Mesenchymal stem cell (in vitro differentiated cells and primary cell): Measurements from ENCODE around the gene FBXW4.

Experiments
- DNase-seq: peaks from one replicate; pipeline ENCODE4 v3.0.0-alpha.2; 2013
- H2AFZ ChIP-seq: one replicate; pipeline ENCODE4 v1.6.1; 2013; ENCODE audit warnings: low read depth, mild to moderate bottlenecking, control low read depth, inconsistent platforms, low read length, moderate library complexity
- H2AK5ac ChIP-seq: 2 replicates; pipeline ENCODE4 v1.6.1; 2013; ENCODE audit warnings: low read length, moderate library complexity, mild to moderate bottlenecking, inconsistent platforms; ENCODE audit not compliant: severe bottlenecking
- H2BK120ac ChIP-seq: one replicate; pipeline ENCODE4 v1.6.1; 2013; ENCODE audit warnings: low read depth, mild to moderate bottlenecking, inconsistent platforms, low read length, moderate library complexity
- H2BK12ac ChIP-seq, 2 experiments: one replicate each; pipeline ENCODE4 v1.6.1; 2013; ENCODE audit warnings: inconsistent platforms in 2 of 2, low read length in 2 of 2, mild to moderate bottlenecking in 2 of 2, moderate library complexity in 2 of 2, control low read depth in 1 of 2
- H2BK15ac ChIP-seq: one replicate; pipeline ENCODE4 v1.6.1; 2013; ENCODE audit warnings: mild to moderate bottlenecking, low read depth, inconsistent platforms; ENCODE audit not compliant: poor library complexity, severe bottlenecking
- H2BK5ac ChIP-seq: 2 replicates; pipeline ENCODE4 v1.6.1; 2013; ENCODE audit warnings: low read depth, mild to moderate bottlenecking, low read length, control low read depth, inconsistent platforms; ENCODE audit not compliant: poor library complexity, severe bottlenecking
- H3K14ac ChIP-seq, 2 experiments: one replicate each; pipeline ENCODE4 v1.6.1; 2013; ENCODE audit warnings: inconsistent platforms in 2 of 2, low read length in 2 of 2, control low read depth in 1 of 2, mild to moderate bottlenecking in 1 of 2, moderate library complexity in 1 of 2
- H3K18ac ChIP-seq, 2 experiments: one replicate each; pipeline ENCODE4 v1.6.1; 2013; ENCODE audit warnings: inconsistent platforms in 2 of 2, low read length in 2 of 2, control low read depth in 1 of 2, low read depth in 1 of 2, mild to moderate bottlenecking in 1 of 2
- H3K23ac ChIP-seq, 2 experiments: one replicate each; pipeline ENCODE4 v1.6.1; 2013; ENCODE audit warnings: inconsistent platforms in 2 of 2, low read length in 2 of 2, mild to moderate bottlenecking in 2 of 2, moderate library complexity in 2 of 2, control low read depth in 1 of 2
- H3K27ac ChIP-seq: 2 replicates; pipeline ENCODE4 v1.5.1; 2013; ENCODE audit warnings: mild to moderate bottlenecking, moderate library complexity, low read length, control low read depth, inconsistent platforms; ENCODE audit not compliant: poor library complexity, severe bottlenecking
- H3K27me3 ChIP-seq, 2 experiments: 2 replicates each; pipeline versions ENCODE4 v1.6.1 to v1.7.0; 2013; ENCODE audit warnings: low read length in 2 of 2, mild to moderate bottlenecking in 2 of 2, moderate library complexity in 2 of 2, control low read depth in 1 of 2, inconsistent platforms in 1 of 2; ENCODE audit not compliant: control insufficient read depth in 1 of 2, insufficient read depth in 1 of 2
- H3K36me3 ChIP-seq, 2 experiments: 2 replicates each; pipeline versions ENCODE4 v1.6.1 to v1.7.0; 2013; ENCODE audit warnings: low read length in 2 of 2, control low read depth in 1 of 2, inconsistent platforms in 1 of 2, low read depth in 1 of 2, mild to moderate bottlenecking in 1 of 2; ENCODE audit not compliant: insufficient read depth in 2 of 2, control insufficient read depth in 1 of 2
- H3K4ac ChIP-seq, 2 experiments: one replicate each; pipeline ENCODE4 v1.6.1; 2013; ENCODE audit warnings: inconsistent platforms in 2 of 2, low read length in 2 of 2, mild to moderate bottlenecking in 2 of 2, moderate library complexity in 2 of 2, control low read depth in 1 of 2, low read depth in 1 of 2
- H3K4me1 ChIP-seq: 2 replicates; pipeline ENCODE4 v1.6.1; 2013; ENCODE audit warnings: low read depth, low read length, control low read depth; ENCODE audit not compliant: control insufficient read depth, insufficient read depth
- H3K4me2 ChIP-seq: 2 replicates; pipeline ENCODE4 v1.6.1; 2013; ENCODE audit warnings: low read length, mild to moderate bottlenecking, inconsistent platforms; ENCODE audit not compliant: poor library complexity, severe bottlenecking
- H3K4me3 ChIP-seq, 2 experiments: 2 replicates each; pipeline versions ENCODE4 v1.5.1 to v1.7.0; 2013; ENCODE audit warnings: low read length in 2 of 2, mild to moderate bottlenecking in 2 of 2, control low read depth in 1 of 2, low read depth in 1 of 2; ENCODE audit not compliant: insufficient read depth in 1 of 2
- H3K79me1 ChIP-seq: replicated peaks from 2 replicates; pipeline ENCODE4 v1.6.1; 2013; ENCODE audit warnings: mild to moderate bottlenecking, control low read depth, low read length, inconsistent platforms; ENCODE audit not compliant: poor library complexity, severe bottlenecking
- H3K9ac ChIP-seq: 2 replicates; pipeline ENCODE4 v1.7.0; 2013; ENCODE audit warnings: mild to moderate bottlenecking, low read length, moderate library complexity
- H3K9me3 ChIP-seq: 2 replicates; pipeline ENCODE4 v1.7.0; 2013; ENCODE audit warnings: mild to moderate bottlenecking, low read length; ENCODE audit not compliant: control insufficient read depth
- H4K8ac ChIP-seq: one replicate; pipeline ENCODE4 v1.6.1; 2013; ENCODE audit warnings: inconsistent platforms, mild to moderate bottlenecking, low read length, moderate library complexity
- H4K91ac ChIP-seq: one replicate; pipeline ENCODE4 v1.6.1; 2013; ENCODE audit warnings: mild to moderate bottlenecking, low read length, inconsistent platforms
- WGBS: methylation state at CpG from one replicate; pipeline ENCODE4 v1.1.7; 2013; ENCODE audit warnings: mixed read lengths; 5-methylcytosine and 5-hydroxymethylcytosine counted together

The FBXW4 gene

GRCh38 chr10:101653536-101653935 lies 41.4 kb downstream of the FBXW4 start:
- no peak overlapping the region for H3K18ac ChIP-seq
- WGBS, result 98% methylated on average over 8 of the region's 8 CpGs
- H2AFZ ChIP-seq, result no peak overlapping the region

GRCh38 chr10:101651336-101651735 lies 43.6 kb downstream of the FBXW4 start:
- Histone ChIP-seq H3K14ac (no peak overlapping the region), H3K4me2 (no peak overlapping the region), H3K4ac (no peak overlapping the region), H3K18ac (no peak overlapping the region), H2BK120ac (no peak overlapping the region), H2AFZ (no peak overlapping the region), H4K91ac (no peak overlapping the region), H2AK5ac (no peak overlapping the region), H2BK5ac (no peak overlapping the region), H3K27me3 (no peaks in the 10 kb centered on the region), H3K23ac (no peak overlapping the region), H3K4me1 (no peaks in the 10 kb centered on the region), H2BK12ac (no peak overlapping the region), H3K27ac (no peak overlapping the region), H4K8ac (no peak overlapping the region), H3K9me3 (no peaks in the 10 kb centered on the region), H3K79me1 (peaks cover 21% of the 10 kb centered on the region), H2BK15ac (no peak overlapping the region), H3K9ac (no peak overlapping the region), H3K4me3 (no peak overlapping the region), H3K36me3 (peaks cover 35 to 50% of the 10 kb centered on the region in 2 experiments)
- WGBS, result 91% methylated on average over 5 of the region's 5 CpGs
- DNase-seq, result no peak

More at GRCh38 chr10:101653536-101653935, 41.4 kb downstream of the FBXW4 start:
- H3K4ac ChIP-seq, result no peak overlapping the region
- H2BK5ac ChIP-seq, result no peak overlapping the region
- no peak overlapping the region for H2AK5ac ChIP-seq
- no peaks in the 10 kb centered on the region for H3K4me1 ChIP-seq
- H3K9ac ChIP-seq, result no peak overlapping the region
- DNase-seq, result no peak
- no peak overlapping the region for H4K91ac ChIP-seq
- no peak overlapping the region for H2BK120ac ChIP-seq
- no peak overlapping the region for H2BK15ac ChIP-seq
- H3K79me1 ChIP-seq, result peaks cover 21% of the 10 kb centered on the region
- H4K8ac ChIP-seq, result no peak overlapping the region
- no peak overlapping the region for H3K27ac ChIP-seq
- H2BK12ac ChIP-seq, result no peak overlapping the region
- H3K14ac ChIP-seq, result no peak overlapping the region
- peaks cover 40 to 54% of the 10 kb centered on the region in 2 experiments for H3K36me3 ChIP-seq
- no peak overlapping the region for H3K4me3 ChIP-seq
- no peak overlapping the region for H3K4me2 ChIP-seq
- H3K27me3 ChIP-seq, result no peaks in the 10 kb centered on the region
- no peaks in the 10 kb centered on the region for H3K9me3 ChIP-seq
- no peak overlapping the region for H3K23ac ChIP-seq

GRCh38 chr10:101650863-101651262 lies 44.1 kb downstream of the FBXW4 start:
- H2BK5ac ChIP-seq, result no peak overlapping the region
- H2AK5ac ChIP-seq, result no peak overlapping the region
- no peak overlapping the region for H2BK12ac ChIP-seq
- H2BK120ac ChIP-seq, result no peak overlapping the region
- no peak overlapping the region for H3K27ac ChIP-seq
- H3K9me3 ChIP-seq, result no peaks in the 10 kb centered on the region
- no peak overlapping the region for H3K14ac ChIP-seq
- no peak overlapping the region for H3K4me2 ChIP-seq
- H2BK15ac ChIP-seq, result no peak overlapping the region
- H3K4ac ChIP-seq, result no peak overlapping the region
- no peak for DNase-seq
- no peak overlapping the region for H4K8ac ChIP-seq
- no peak overlapping the region for H3K23ac ChIP-seq
- no peak overlapping the region for H3K18ac ChIP-seq
- no peaks in the 10 kb centered on the region for H3K4me1 ChIP-seq
- H3K36me3 ChIP-seq, result peaks cover 33 to 47% of the 10 kb centered on the region in 2 experiments
- no peaks in the 10 kb centered on the region for H3K27me3 ChIP-seq
- peaks cover 21% of the 10 kb centered on the region for H3K79me1 ChIP-seq
- H3K4me3 ChIP-seq, result no peak overlapping the region
- no peak overlapping the region for H2AFZ ChIP-seq
- 94% methylated on average over 15 of the region's 15 CpGs for WGBS
- H3K9ac ChIP-seq, result no peak overlapping the region
- H4K91ac ChIP-seq, result no peak overlapping the region

- Histone ChIP-seq H3K18ac (no peak overlapping the region), H3K4ac (no peak overlapping the region), H3K4me3 (no peak overlapping the region), H2BK12ac (no peak overlapping the region), H3K79me1 (peaks cover 23% of the 10 kb centered on the region), H3K23ac (no peak overlapping the region), H2BK120ac (no peak overlapping the region), H3K4me2 (no peak overlapping the region), H3K36me3 (peaks cover 28 to 45% of the 10 kb centered on the region in 2 experiments), H2AFZ (no peak overlapping the region), H3K4me1 (no peaks in the 10 kb centered on the region), H2BK5ac (no peak overlapping the region), H2AK5ac (no peak overlapping the region), H3K27me3 (no peaks in the 10 kb centered on the region), H3K27ac (no peak overlapping the region), H4K91ac (no peak overlapping the region), H3K9ac (no peak overlapping the region), H3K9me3 (no peaks in the 10 kb centered on the region), H2BK15ac (no peak overlapping the region), H4K8ac (no peak overlapping the region), H3K14ac (no peak overlapping the region)
- WGBS, result 98% methylated on average over 5 of the region's 5 CpGs
- no peak for DNase-seq
Observed at GRCh38 chr10:101649525-101650085, 45.4 kb downstream of the FBXW4 start.
